Upper lobe of left lung (tissue), 4 donors: ENCODE results near the gene SENP5.
"Not testable (repeated sequence)": the region's sequence is repeated elsewhere in the genome, so short reads cannot be mapped to it uniquely, and the experiment has no call there.

Experiments
- CTCF ChIP-seq, 6 experiments: fragments of 450-650 bp in 4 of 6; fragments of 200-600 bp in 2 of 6; sonication (generic) in 2 of 6; IDR thresholded peaks; one replicate each; pipeline ENCODE4 v1.5.1; 2016 to 2019; ENCODE audit warnings: antibody characterized with exemption in 6 of 6
- POLR2A ChIP-seq, 4 donors: fragments of 450-650 bp; IDR thresholded peaks; one replicate each; pipeline ENCODE4 v1.5.1; 2016 to 2017; ENCODE audit warnings: antibody characterized with exemption in 4 of 4, mild to moderate bottlenecking in 2 of 4
- POLR2AphosphoS5 ChIP-seq, 2 donors: sonication (generic); formaldehyde crosslinking; IDR thresholded peaks; one replicate each; pipeline ENCODE4 v1.5.1; 2017; ENCODE audit warnings: antibody characterized with exemption in 2 of 2

- not testable (repeated sequence) for TF ChIP-seq CTCF, POLR2A, POLR2AphosphoS5 (IDR thresholded peaks at IDR 0.05)
Measured at GRCh38 chr3:196944037-196944790, 76.5 kb downstream of the SENP5 start.
